ENCODE results near the gene FMNL1. TPM values are rescaled to one million over a fixed set of nuclear protein-coding genes. Genes with fewer than 3 reads are reported as not detected.

The FMNL1 gene
- total RNA-seq, 1 donor from 2014 or later: 87.0 TPM

- Histone ChIP-seq H3K4me1 (peaks cover 20% of the 10 kb centered on the region), H3K9me3 (no peaks in the 10 kb centered on the region), H3K4me3 (no peak overlapping the region), H3K36me3 (peaks cover 21% of the 10 kb centered on the region), H3K27ac (no peak overlapping the region), H3K27me3 (ENCODE audit: low read depth) (no peaks in the 10 kb centered on the region)
- no peak for TF ChIP-seq CTCF (IDR thresholded peaks at IDR 0.05)
- no peak for DNase-seq
- ATAC-seq: no peak
- intact Hi-C loops (cut with DNase I): no loop called here
Measured at GRCh38 chr17:45260204-45260783, 38.6 kb downstream of the FMNL1 start.

- peaks cover 20% of the 10 kb centered on the region for H3K4me1 ChIP-seq
- TF ChIP-seq CTCF (IDR thresholded peaks at IDR 0.05): no peak
- H3K27me3 ChIP-seq (ENCODE audit: low read depth): no peaks in the 10 kb centered on the region
- H3K36me3 ChIP-seq: peaks cover 37% of the 10 kb centered on the region
- H3K27ac ChIP-seq: peak within 1 kb of the TSS; percentile 37
- DNase-seq (peak; percentile 84), ATAC-seq (peak; percentile 72 to 79)
- no peaks in the 10 kb centered on the region for H3K9me3 ChIP-seq
- peak within 1 kb of the TSS; percentile 73 for H3K4me3 ChIP-seq
- intact Hi-C loops (cut with DNase I): no loop called here
Measured at GRCh38 chr17:45261577-45262515, 40.2 kb downstream of the FMNL1 start, which contains the start of gene SPATA32. SPATA32 (minus strand) TSS chr17:45262094; CDS start chr17:45262016, 78 bp downstream.

- DNase-seq (no peak), ATAC-seq (peak; percentile 8 to 18)
- H3K4me1 ChIP-seq: peaks cover 20% of the 10 kb centered on the region
- intact Hi-C loops (cut with DNase I): no loop called here
- no peaks in the 10 kb centered on the region for H3K27me3 ChIP-seq (ENCODE audit: low read depth)
- no peak for TF ChIP-seq CTCF (IDR thresholded peaks at IDR 0.05)
- no peaks in the 10 kb centered on the region for H3K9me3 ChIP-seq
- H3K4me3 ChIP-seq: peak overlapping the region; percentile 73
- peaks cover 46% of the 10 kb centered on the region for H3K36me3 ChIP-seq
- H3K27ac ChIP-seq: peak overlapping the region; percentile 37
Measured at GRCh38 chr17:45262516-45263476, 41.1 kb downstream of the FMNL1 start.

GRCh38 chr17:45263477-45263860 lies 41.8 kb downstream of the FMNL1 start:
- DNase-seq (no peak), ATAC-seq (no peak)
- H3K27me3 ChIP-seq (ENCODE audit: low read depth): no peaks in the 10 kb centered on the region
- TF ChIP-seq CTCF (IDR thresholded peaks at IDR 0.05): no peak
- no peak overlapping the region for H3K27ac ChIP-seq
- peaks cover 20% of the 10 kb centered on the region for H3K4me1 ChIP-seq
- no peaks in the 10 kb centered on the region for H3K9me3 ChIP-seq
- intact Hi-C loops (cut with DNase I): no loop called here
- H3K4me3 ChIP-seq: no peak overlapping the region
- H3K36me3 ChIP-seq: peaks cover 53% of the 10 kb centered on the region

GRCh38 chr17:45264430-45264829 lies 42.7 kb downstream of the FMNL1 start:
- ATAC-seq (no peak), DNase-seq (no peak)
- intact Hi-C loops (cut with DNase I): no loop called here

More at GRCh38 chr17:45264430-45264829, 42.7 kb downstream of the FMNL1 start:
- H3K27me3 ChIP-seq (ENCODE audit: low read depth): no peaks in the 10 kb centered on the region
- H3K4me3 ChIP-seq: no peak overlapping the region
- no peak for TF ChIP-seq CTCF (IDR thresholded peaks at IDR 0.05)
- no peaks in the 10 kb centered on the region for H3K9me3 ChIP-seq
- H3K4me1 ChIP-seq: peaks cover 20% of the 10 kb centered on the region
- peaks cover 63% of the 10 kb centered on the region for H3K36me3 ChIP-seq
- no peak overlapping the region for H3K27ac ChIP-seq

Data from lower lobe of right lung (tissue), 2 donors.